NCI-H2029 (cell line): ENCODE data around the gene RGS9.
"Not testable (repeated sequence)": the region's sequence is repeated elsewhere in the genome, so short reads cannot be mapped to it uniquely, and the experiment has no call there.

Source experiments
- DNase-seq: peaks from one replicate; lab custom pipeline; 2025; lab: John Stamatoyannopoulos, UW

RGS9 gene

DNA sequence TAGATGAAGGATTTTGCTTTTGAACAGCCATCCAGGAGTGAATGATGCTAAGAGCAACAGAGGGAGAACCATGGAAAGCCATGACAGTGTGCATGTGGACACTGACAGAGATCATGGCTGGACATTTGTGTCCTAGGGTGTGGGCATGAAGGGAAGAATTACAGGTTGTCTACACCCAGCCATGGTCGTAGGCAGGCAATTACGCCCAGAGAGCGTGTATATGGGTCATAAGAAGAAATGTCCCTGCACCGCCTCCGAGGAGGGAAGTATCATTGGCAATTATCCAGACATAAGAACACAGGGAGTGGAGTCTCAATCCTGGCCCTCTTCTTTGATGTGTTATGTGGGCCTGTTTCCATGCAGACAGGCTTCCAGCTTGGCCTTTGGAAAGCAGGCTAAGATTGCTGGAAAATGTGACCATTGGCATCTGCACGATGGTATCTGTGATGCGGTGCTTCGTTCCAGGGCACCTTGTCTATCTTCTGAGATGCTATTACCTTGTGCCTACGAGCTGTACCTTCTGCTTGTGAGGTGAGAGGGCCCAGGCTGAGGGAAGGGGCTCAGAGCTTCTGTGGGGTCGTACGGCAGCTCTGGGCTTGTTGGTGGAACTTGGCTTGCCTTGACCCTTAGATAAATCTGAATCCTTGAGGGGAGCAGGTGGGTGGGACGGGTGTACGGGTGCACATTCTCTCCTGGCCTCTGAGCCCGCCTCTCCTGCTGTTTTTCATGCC, 19.8 kb downstream of the RGS9 start:
- DNase-seq = no peak

GRCh38 chr17:65158041-65158440, 20.9 kb downstream of the RGS9 start:
- DNase-seq = no peak

DNA sequence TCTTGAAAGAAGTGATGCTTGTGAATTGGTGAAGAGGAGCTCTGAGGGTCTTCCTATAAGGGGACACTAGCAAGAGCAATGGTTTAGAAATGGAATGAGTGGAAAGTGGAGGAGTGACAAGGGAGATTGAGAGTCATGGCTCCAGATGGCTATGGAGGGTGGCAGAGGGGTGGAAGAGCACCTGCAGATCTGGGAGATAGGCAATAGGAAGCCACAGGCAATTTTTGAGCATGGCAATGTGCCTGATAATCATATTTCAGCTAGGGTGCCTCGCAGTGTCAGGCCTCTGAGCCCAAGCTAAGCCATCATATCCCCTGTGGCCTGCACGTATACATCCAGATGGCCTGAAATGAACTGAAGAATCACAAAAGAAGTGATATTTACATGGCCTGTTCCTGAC, 21.5 kb downstream of the RGS9 start:
- DNase-seq = no peak

- no peak for DNase-seq
Measured at GRCh38 chr17:65160516-65160915, 23.3 kb downstream of the RGS9 start.

DNA sequence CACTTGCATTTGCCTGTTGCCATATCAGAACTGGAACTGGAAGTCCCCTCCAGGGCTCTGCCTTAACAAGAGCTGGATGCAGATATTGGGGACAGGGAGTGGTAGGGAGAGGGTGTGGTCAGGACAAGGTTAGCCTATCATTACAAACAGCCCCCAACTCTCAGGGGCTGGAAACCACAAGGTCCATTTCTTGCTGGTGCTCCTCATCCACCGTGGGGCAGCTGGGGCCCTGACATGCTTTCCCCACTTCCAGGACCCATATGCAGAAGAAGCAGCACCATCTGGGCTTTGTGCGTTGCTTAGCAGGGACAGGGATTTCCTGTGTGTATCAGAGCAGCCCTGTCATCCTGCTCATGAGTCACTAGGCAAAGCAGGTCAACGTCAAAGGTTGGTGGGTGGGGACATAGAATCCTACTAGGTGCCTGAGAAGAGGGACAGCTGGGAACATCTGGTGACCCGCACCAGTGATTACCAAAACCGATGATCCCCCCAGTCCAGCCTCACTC, 26.9 kb downstream of the RGS9 start:
- no peak for DNase-seq

GRCh38 chr17:65166787-65167186, 29.6 kb downstream of the RGS9 start:
- DNase-seq = no peak

DNA sequence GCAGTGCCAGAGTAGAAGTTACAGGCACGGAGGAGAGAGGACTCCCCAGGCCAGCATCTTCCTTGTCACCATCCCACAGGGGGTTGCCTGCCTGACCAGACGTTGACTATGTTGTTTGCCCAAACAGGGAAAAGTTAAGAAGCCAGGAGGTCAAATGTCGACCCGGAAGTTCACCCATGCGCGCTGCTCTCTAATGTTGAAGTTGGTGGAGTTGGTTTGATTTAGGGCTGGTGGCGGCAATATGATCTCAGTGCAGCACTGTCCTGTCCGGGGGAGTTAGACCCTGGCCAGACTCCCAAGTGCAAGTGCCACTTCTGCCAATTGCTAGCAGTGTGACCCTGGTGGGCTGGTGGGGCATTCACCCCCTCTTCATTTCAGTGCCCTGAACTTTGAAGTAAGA, 30.4 kb downstream of the RGS9 start:
- DNase-seq = no peak

GRCh38 chr17:65169691-65170090, 32.5 kb downstream of the RGS9 start:
- DNase-seq = no peak

DNA sequence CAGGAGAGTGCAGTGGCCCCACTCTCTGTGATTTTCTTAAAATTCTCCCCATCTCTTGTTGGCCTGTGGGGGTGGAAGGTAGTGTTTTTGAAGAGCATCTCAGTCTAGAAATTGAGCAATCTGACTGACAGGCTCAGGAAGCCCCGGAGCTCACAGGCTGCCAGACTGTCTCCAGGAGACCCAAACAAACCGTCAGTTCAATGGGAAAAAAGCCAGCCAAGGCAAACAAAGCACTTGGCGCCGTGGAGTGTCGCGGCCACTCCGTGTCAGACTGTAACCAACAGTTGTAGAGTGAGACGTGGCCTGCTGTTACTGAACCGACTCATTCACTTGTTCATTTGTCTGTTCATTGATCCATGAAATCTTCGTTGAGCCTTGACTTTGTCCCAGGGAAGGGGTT, 33.7 kb downstream of the RGS9 start:
- DNase-seq = peak; percentile 93

DNA sequence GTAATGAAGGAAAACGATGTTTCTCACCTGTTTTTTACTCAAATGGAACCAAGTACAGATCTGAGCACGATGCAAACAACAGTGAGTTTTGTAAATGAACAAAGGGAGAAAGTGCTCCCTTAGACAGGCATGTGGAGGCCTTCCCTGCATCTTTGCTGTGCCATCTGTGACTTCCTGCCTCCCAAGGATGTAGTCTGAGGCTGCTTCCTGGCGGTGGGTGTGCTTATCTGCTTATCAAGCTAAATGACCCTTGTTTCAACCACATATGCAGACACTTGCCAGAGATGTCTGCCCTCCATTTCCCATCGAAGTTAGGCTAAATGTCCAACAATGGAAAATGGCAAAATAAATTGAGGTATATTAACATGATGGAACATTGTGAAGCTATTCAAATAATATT, 34.6 kb downstream of the RGS9 start:
- DNase-seq = no peak

- no peak for DNase-seq
Measured at GRCh38 chr17:65172496-65173136, 35.4 kb downstream of the RGS9 start.

GRCh38 chr17:65173284-65173793, 36.2 kb downstream of the RGS9 start:
- peak; percentile 22 for DNase-seq

GRCh38 chr17:65173976-65174683, 37.0 kb downstream of the RGS9 start:
- no peak for DNase-seq

DNA sequence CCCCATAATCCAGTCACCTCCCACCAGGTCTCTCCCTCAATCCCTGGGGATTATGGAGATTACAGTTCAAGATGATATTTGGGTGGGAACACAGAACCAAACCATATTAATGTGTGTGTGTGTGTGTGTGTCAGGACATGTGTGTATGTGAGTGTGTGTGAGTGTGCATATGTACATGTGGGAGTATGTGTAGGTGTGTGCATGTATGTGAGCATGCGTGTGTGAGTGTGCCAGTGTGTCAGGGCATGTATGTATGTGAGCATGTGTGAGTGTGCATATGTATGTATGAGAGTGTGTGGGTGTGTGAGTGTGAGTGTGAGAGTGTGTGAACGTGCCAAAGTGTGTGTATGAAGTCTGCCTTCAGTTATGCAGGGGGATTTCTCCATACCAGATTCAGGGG, 37.8 kb downstream of the RGS9 start:
- no peak for DNase-seq

GRCh38 chr17:65175952-65176351, 38.8 kb downstream of the RGS9 start:
- DNase-seq = no peak

DNA sequence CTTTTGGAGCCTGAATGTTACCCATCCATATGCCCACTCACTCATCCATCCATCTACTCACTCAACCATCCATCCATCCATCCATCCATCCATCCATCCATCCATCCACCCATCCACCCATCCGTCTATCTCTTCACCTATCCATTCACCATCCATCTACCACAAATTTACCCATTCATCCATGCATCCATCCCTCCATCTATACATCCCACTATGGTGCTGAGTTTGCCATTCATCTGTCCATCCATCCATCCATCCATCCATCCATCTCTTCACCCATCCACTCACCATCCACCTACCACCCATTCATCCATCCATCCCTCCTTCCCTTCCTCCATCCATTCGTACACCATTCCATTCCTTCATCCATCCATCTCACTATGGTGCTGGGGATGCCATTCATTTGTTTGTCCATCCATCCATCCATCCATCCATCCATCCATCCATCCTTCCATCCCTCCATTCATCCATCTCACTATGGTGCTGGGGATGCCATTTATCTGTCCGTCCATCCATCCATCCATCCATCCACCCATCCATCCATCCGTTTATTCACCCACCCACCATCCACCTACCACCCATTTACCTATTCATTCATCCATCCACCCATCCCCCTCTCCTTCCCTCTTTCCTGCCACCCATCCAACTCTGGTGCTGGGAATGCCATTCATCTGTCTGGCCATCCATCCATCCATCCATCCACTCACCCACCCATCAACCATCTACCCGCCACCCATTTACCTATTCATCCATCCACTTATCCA, 39.7 kb downstream of the RGS9 start:
- DNase-seq = no peak

DNA sequence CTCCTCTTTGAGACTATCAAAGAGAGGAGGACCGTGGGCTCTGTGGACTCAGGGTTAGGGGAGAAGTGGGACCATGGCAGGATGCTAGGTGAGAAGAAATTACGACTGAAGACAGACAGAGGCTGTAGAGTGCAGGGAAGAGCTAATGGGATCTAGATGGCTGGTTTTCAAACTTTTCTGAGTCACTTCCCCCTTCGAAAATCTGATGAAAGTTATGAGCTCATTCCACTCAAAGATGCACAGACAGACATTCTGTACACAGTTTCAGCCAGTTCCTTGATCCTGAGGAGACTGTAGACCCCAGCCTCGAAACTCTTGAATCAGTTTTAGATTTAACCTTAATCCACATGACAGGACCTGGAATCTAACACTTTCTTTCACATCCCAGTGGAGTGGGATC, 40.7 kb downstream of the RGS9 start:
- DNase-seq = no peak

DNA sequence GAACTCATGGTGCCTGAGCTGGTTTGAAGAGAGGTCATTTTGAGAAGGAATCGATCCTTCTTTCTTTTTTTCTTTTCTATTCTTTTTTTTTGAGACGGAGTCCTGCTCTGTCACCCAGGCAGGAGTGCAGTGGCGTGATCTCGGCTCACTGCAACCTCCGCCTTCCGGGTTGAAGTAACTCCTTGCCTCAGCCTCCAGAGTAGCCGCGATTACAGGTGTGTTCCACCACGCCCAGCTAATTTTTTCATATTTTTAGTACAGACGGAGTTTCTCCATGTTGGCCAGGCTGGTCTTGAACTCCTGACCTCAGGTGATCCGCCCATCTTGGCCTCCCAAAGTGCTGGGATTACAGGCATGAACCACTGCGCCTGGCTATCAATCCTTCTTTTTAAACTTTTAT, 43.1 kb downstream of the RGS9 start:
- not testable (repeated sequence) for DNase-seq

DNA sequence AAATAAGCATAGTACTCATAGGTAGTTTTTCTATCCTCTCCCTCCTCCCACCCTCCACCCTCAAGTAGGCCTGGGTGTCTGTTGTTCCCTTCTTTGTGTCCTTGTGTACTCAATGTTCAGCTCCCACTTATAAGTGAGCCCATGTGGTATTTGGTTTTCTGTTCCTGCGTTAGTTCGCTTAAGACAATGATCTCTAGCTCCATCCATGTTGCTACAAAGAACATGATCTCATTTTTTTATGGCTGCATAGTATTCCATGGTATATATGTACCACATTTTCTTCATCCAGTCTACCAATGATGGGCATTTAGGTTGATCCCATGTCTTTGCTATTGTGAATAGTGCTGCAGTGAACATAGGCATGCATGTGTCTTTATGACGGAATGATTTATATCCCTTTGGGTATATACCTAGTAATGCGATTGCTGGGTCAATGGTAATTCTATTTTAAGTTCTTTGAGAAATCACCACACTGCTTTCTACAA, 43.6 kb downstream of the RGS9 start:
- DNase-seq = not testable (repeated sequence)

DNA sequence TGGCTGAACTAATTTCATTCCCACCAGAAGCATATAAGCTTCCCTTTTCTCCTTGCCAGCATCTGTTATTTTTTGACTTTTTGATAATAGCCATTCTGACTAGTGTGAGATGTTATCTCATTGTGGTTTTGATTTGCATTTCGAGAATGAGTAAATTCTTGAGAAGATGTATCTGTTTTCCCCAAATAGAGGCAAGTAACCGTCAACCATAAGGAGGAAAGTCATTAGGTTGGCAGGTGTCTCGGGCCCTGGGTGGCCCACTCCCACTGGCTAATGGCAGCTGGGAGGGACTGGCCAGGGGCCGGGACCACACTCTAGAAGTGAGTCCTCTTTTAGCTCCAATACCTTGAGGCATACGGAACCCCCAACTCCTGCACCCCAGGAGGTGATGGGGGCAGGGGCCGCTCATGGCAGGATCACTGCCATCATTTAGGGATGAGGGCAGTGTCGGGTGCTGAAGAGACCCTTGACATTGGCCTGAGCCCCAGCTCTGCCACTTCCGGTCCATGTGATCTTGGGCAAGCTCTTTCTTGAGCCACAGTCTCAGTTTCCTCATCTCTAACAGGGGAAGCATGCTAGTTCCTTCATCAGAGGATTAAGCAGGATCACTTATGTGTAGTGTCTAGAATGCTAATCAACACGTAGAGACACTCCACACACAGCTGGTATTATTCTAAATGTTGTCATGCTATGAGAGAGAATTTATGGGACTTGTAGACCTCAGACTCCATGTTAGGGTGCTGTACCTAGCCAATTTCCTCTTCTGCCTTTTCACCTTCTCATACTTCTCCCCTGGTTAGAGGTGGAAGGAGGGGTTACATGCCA, 44.3 kb downstream of the RGS9 start:
- DNase-seq = no peak

DNA sequence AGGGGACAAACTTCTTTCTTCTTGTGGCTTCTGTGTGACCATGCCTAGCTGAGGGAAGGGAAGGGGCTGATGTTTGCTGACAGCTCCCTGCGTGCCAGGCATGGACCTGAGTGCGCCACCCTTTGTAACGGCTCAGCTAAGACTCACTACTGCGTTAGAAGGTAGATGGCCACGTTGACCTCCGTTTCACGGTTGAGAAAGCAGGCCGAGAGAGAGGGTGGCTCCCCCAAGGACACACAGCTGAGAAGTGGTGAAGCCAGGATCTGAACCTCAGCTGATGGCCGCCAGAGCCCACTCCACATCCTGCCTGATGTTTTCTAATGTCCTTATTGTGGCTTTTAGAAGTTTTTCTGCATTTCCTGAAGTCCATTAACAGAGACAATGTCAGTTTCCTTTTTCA, 45.1 kb downstream of the RGS9 start:
- no peak for DNase-seq
